HG03064 (cell line): ENCODE results near the gene HIKESHI.
A peak's percentile ranks its signal among the peaks of the same experiment; 100 is the strongest.
"Not testable (repeated sequence)": the region's sequence is repeated elsewhere in the genome, so short reads cannot be mapped to it uniquely, and the experiment has no call there.

Experiments used
- ATAC-seq: cut with Tn5 transposase; IDR thresholded peaks from one replicate; pipeline ENCODE4 v1.9.1; 2021; ENCODE audit warnings: low read depth; ENCODE audit not compliant: unreplicated experiment

Gene HIKESHI

GRCh38 chr11:86292912-86293616 lies 9.0 kb upstream of the HIKESHI start:
- peak; percentile 63 for ATAC-seq

- no peak for ATAC-seq
These were observed 8.0 kb upstream of the HIKESHI start for GRCh38 chr11:86294026-86294425.

- peak; percentile 9 for ATAC-seq
These were observed 323 bp upstream of the HIKESHI start for GRCh38 chr11:86301742-86302091.

- ATAC-seq, result no peak
These were observed 1.2 kb downstream of the HIKESHI start for GRCh38 chr11:86303257-86303656.

GRCh38 chr11:86308710-86309109 lies 6.7 kb downstream of the HIKESHI start:
- ATAC-seq, result not testable (repeated sequence)

GRCh38 chr11:86313793-86314192 lies 11.8 kb downstream of the HIKESHI start:
- no peak for ATAC-seq

GRCh38 chr11:86314636-86315035 lies 12.6 kb downstream of the HIKESHI start:
- no peak for ATAC-seq

GRCh38 chr11:86335131-86335767 lies 33.2 kb downstream of the HIKESHI start:
- ATAC-seq, result no peak

GRCh38 chr11:86337227-86337626 lies 35.2 kb downstream of the HIKESHI start:
- no peak for ATAC-seq

- no peak for ATAC-seq
These were observed 39.3 kb downstream of the HIKESHI start for GRCh38 chr11:86341382-86341781.

GRCh38 chr11:86346513-86346912 lies 44.5 kb downstream of the HIKESHI start:
- ATAC-seq, result no peak

- no peak for ATAC-seq
These were observed 53.2 kb downstream of the HIKESHI start for GRCh38 chr11:86355256-86355655.

- not testable (repeated sequence) for ATAC-seq
These were observed 55.4 kb downstream of the HIKESHI start for GRCh38 chr11:86357412-86357811.

- no peak for ATAC-seq
These were observed 56.7 kb downstream of the HIKESHI start for GRCh38 chr11:86358720-86359119.

GRCh38 chr11:86360775-86361395 lies 58.8 kb downstream of the HIKESHI start:
- no peak for ATAC-seq

- ATAC-seq, result no peak
These were observed 61.4 kb downstream of the HIKESHI start for GRCh38 chr11:86363424-86363823.

GRCh38 chr11:86365546-86365945 lies 63.5 kb downstream of the HIKESHI start:
- ATAC-seq, result no peak

GRCh38 chr11:86369668-86370067 lies 67.6 kb downstream of the HIKESHI start:
- no peak for ATAC-seq

- no peak for ATAC-seq
These were observed 68.1 kb downstream of the HIKESHI start for GRCh38 chr11:86370171-86370570.

GRCh38 chr11:86370922-86371594 lies 69.0 kb downstream of the HIKESHI start:
- ATAC-seq, result no peak

GRCh38 chr11:86372041-86372440 lies 70.0 kb downstream of the HIKESHI start:
- ATAC-seq, result no peak
